SK-N-SH (cell line): ENCODE results near the gene PIP5KL1. TPM values are rescaled to one million over a fixed set of nuclear protein-coding genes. Genes with fewer than 3 reads are reported as not detected.

Experiments used
- CTCF ChIA-PET: fragments of 300-600, 350-600 bp; formaldehyde crosslinking; extraction: SDS; loops from one replicate; lab custom pipeline; 2021; lab: Yijun Ruan, JAX
- POLR2A ChIA-PET: fragments of 350-600 bp; sonication (Branson Sonifier 250); formaldehyde crosslinking; extraction: SDS; loops from one replicate; lab custom pipeline; 2020; ENCODE audit warnings: antibody characterized with exemption, inconsistent platforms; lab: Yijun Ruan, JAX
- DNase-seq: peaks from one replicate; pipeline ENCODE4 v3.0.0; 2012
- H2AFZ ChIP-seq: fragments of 200-600 bp; sonication (generic); 2 replicates; pipeline ENCODE4 v1.8.1; 2016; ENCODE audit warnings: antibody characterized with exemption, mild to moderate bottlenecking, low read depth
- H3F3A ChIP-seq: fragments of 200-600 bp; sonication (generic); replicated peaks from 2 replicates; pipeline ENCODE3; 2016; ENCODE audit warnings: antibody characterized with exemption, mild to moderate bottlenecking; ENCODE audit not compliant: insufficient read depth
- H3K27ac ChIP-seq, 2 experiments: fragments of 200-500 bp in 1 of 2; fragments of 200-600 bp in 1 of 2; sonication (Bioruptor generic) in 1 of 2; sonication (generic), shearing (Covaris generic) in 1 of 2; 2 replicates each; pipeline versions ENCODE4 v1.5.1 to v1.6.1; 2014 to 2016; ENCODE audit warnings: low read depth in 2 of 2, inconsistent platforms in 1 of 2, low read length in 1 of 2, mild to moderate bottlenecking in 1 of 2, mixed read lengths in 1 of 2
- H3K27me3 ChIP-seq: fragments of 200-600 bp; sonication (generic), shearing (Covaris generic); 2 replicates; pipeline ENCODE4 v1.6.1; 2016; ENCODE audit warnings: mixed run types; ENCODE audit not compliant: insufficient read depth
- H3K36me3 ChIP-seq, 2 experiments: fragments of 200-500 bp in 1 of 2; fragments of 200-600 bp in 1 of 2; sonication (Bioruptor generic) in 1 of 2; sonication (generic) in 1 of 2; replicated peaks in 1 of 2; 2 replicates each; pipeline versions ENCODE3 to v1.5.1; 2014 to 2016; ENCODE audit warnings: low read length in 1 of 2, mild to moderate bottlenecking in 1 of 2; ENCODE audit not compliant: insufficient read depth in 2 of 2, control insufficient read depth in 1 of 2
- H3K4me1 ChIP-seq, 2 experiments: fragments of 200-500 bp in 1 of 2; fragments of 200-600 bp in 1 of 2; sonication (Bioruptor generic) in 1 of 2; sonication (generic), shearing (Covaris generic) in 1 of 2; 2 replicates each; pipeline versions ENCODE4 v1.5.1 to v1.6.1; 2014 to 2016; ENCODE audit warnings: low read depth in 1 of 2, low read length in 1 of 2, mixed run types in 1 of 2; ENCODE audit not compliant: insufficient read depth in 2 of 2, control insufficient read depth in 1 of 2
- H3K4me2 ChIP-seq: fragments of 200-600 bp; sonication (generic), shearing (Covaris generic); 2 replicates; pipeline ENCODE4 v1.6.1; 2017; ENCODE audit warnings: mixed run types
- H3K4me3 ChIP-seq, 2 experiments: fragments of 200-500 bp in 1 of 2; fragments of 200-600 bp in 1 of 2; sonication (Bioruptor generic) in 1 of 2; sonication (generic), shearing (Covaris generic) in 1 of 2; 2 replicates each; pipeline versions ENCODE4 v1.5.1 to v1.8.1; 2014 to 2016; ENCODE audit warnings: low read depth in 2 of 2, inconsistent platforms in 1 of 2, low read length in 1 of 2, mild to moderate bottlenecking in 1 of 2, mixed read lengths in 1 of 2, moderate library complexity in 1 of 2
- H3K79me2 ChIP-seq: fragments of 200-600 bp; sonication (generic); 2 replicates; pipeline ENCODE4 v1.8.1; 2017; ENCODE audit warnings: mild to moderate bottlenecking; ENCODE audit not compliant: insufficient read depth
- H3K9ac ChIP-seq: fragments of 200-600 bp; sonication (generic); 2 replicates; pipeline ENCODE4 v1.6.1; 2017; ENCODE audit warnings: mixed run types
- H3K9me2 ChIP-seq: fragments of 200-600 bp; sonication (generic); 2 replicates; pipeline ENCODE4 v1.6.1; 2017; ENCODE audit warnings: mixed run types
- H3K9me3 ChIP-seq: fragments of 200-600 bp; sonication (generic); 2 replicates; pipeline ENCODE4 v1.6.1; 2017; ENCODE audit warnings: mixed run types, mild to moderate bottlenecking, moderate library complexity
- H4K20me1 ChIP-seq: fragments of 200-600 bp; sonication (generic); 2 replicates; pipeline ENCODE4 v1.6.1; 2017; ENCODE audit warnings: mild to moderate bottlenecking, mixed run types; ENCODE audit not compliant: insufficient read depth
- CTCF ChIP-seq: fragments of 200-600 bp; sonication (generic); IDR thresholded peaks from 2 replicates; pipeline ENCODE4 v1.6.1; 2017; ENCODE audit warnings: antibody characterized with exemption, mild to moderate bottlenecking, moderate library complexity
- ELF1 ChIP-seq: IDR thresholded peaks from 2 replicates; pipeline ENCODE4 v1.4.0; 2012
- EP300 ChIP-seq, 2 experiments: IDR thresholded peaks; 2 replicates each; pipeline versions ENCODE4 v1.4.0 to v1.6.1; 2012; ENCODE audit warnings: borderline replicate concordance in 1 of 2, low read depth in 1 of 2, low read length in 1 of 2
- EZH2phosphoT487 ChIP-seq: fragments of 200-600 bp; sonication (generic); IDR thresholded peaks from 2 replicates; pipeline ENCODE4 v1.6.1; 2017; ENCODE audit warnings: low read depth, mixed run types, mild to moderate bottlenecking, antibody characterized with exemption, moderate library complexity, borderline replicate concordance
- GATA2 ChIP-seq: sonication (generic); formaldehyde crosslinking; IDR thresholded peaks from 2 replicates; pipeline ENCODE4 v1.5.0; 2020; ENCODE audit warnings: mild to moderate bottlenecking, missing genetic modification reagents
- IRF3 ChIP-seq: fragments of 150-350 bp; IDR thresholded peaks from 2 replicates; pipeline ENCODE4 v1.6.1; 2016; ENCODE audit warnings: mild to moderate bottlenecking, low read depth, low read length
- JUND ChIP-seq: IDR thresholded peaks from 2 replicates; pipeline ENCODE4 v1.4.0; 2012
- MEF2A ChIP-seq: IDR thresholded peaks from 2 replicates; pipeline ENCODE4 v1.4.0; 2012; ENCODE audit warnings: low read depth, borderline replicate concordance
- NFIC ChIP-seq: IDR thresholded peaks from 2 replicates; pipeline ENCODE4 v1.4.0; 2012; ENCODE audit warnings: borderline replicate concordance
- POLR2AphosphoS5 ChIP-seq: IDR thresholded peaks from 2 replicates; pipeline ENCODE4 v1.6.1; 2012; ENCODE audit warnings: low read depth, low read length
- REST ChIP-seq: IDR thresholded peaks from 2 replicates; pipeline ENCODE4 v1.6.1; 2012; ENCODE audit warnings: mild to moderate bottlenecking, low read depth, low read length, moderate library complexity
- RXRA ChIP-seq: IDR thresholded peaks from 2 replicates; pipeline ENCODE4 v1.4.0; 2012; ENCODE audit warnings: low read depth, mild to moderate bottlenecking, borderline replicate concordance
- SMC3 ChIP-seq: IDR thresholded peaks from 2 replicates; pipeline ENCODE4 v1.6.1; 2012; ENCODE audit warnings: low read depth, low read length, improper control_type of control experiment
- TAF1 ChIP-seq: IDR thresholded peaks from 2 replicates; pipeline ENCODE4 v1.6.1; 2012; ENCODE audit warnings: low read depth, mild to moderate bottlenecking, low read length, moderate library complexity, borderline replicate concordance
- TCF12 ChIP-seq: IDR thresholded peaks from 2 replicates; pipeline ENCODE4 v1.4.0; 2012
- TEAD4 ChIP-seq: IDR thresholded peaks from 2 replicates; pipeline ENCODE4 v1.4.0; 2012; ENCODE audit warnings: mild to moderate bottlenecking, borderline replicate concordance; ENCODE audit not compliant: insufficient read depth
- YY1 ChIP-seq: IDR thresholded peaks from 2 replicates; pipeline ENCODE4 v1.4.0; 2012; ENCODE audit warnings: low read depth, mild to moderate bottlenecking
- WGBS: methylation state at CpG from one replicate; pipeline ENCODE4 v1.1.6; 2017; ENCODE audit warnings: low lambda C conversion rate; 5-methylcytosine and 5-hydroxymethylcytosine counted together
- polyA plus RNA-seq, 3 experiments: library from polyadenylated mRNA; depleted of rRNA; stranded (reverse); fragments of >200 nt; gene quantifications; 2 replicates each; pipeline ENCODE4 v1.2.3, GENCODE V29; 2012

PIP5KL1 gene
- polyA plus RNA-seq, 1 of the 3 experiments (the other 2 are of a cell fraction): 4.0 TPM

- Histone ChIP-seq H3K27ac (no peak overlapping the region), H3K79me2 (peaks cover 77% of the 10 kb centered on the region), H3F3A (peaks cover 5% of the 10 kb centered on the region), H3K4me1 (peaks cover 21 to 59% of the 10 kb centered on the region in 2 experiments), H3K27me3 (no peaks in the 10 kb centered on the region), H3K4me2 (no peak overlapping the region), H3K4me3 (no peak overlapping the region), H3K9me2 (no peaks in the 10 kb centered on the region), H4K20me1 (peaks cover 27% of the 10 kb centered on the region), H3K9me3 (no peaks in the 10 kb centered on the region), H3K36me3 (no peaks in the 10 kb centered on the region), H3K9ac (no peak overlapping the region), H2AFZ (no peak overlapping the region)
- TF ChIP-seq TAF1 (no peak), REST (no peak), JUND (no peak), RXRA (no peak), CTCF (no peak), ELF1 (no peak), NFIC (no peak), YY1 (no peak), SMC3 (no peak), MEF2A (no peak), EP300 (IDR thresholded peaks at IDR 0.05; ENCODE audit: borderline replicate concordance in 1 of 2, low read depth in 1 of 2, low read length in 1 of 2) (no peak), EZH2phosphoT487 (no peak), TCF12 (no peak), IRF3 (no peak), TEAD4 (no peak), GATA2 (no peak), POLR2AphosphoS5 (no peak)
- POLR2A ChIA-PET: no interaction called here
- 91% methylated on average over 4 of the region's 4 CpGs for WGBS
- CTCF ChIA-PET: interaction anchor here (6.2 kb wide), 2 partner anchors 16 to 76 kb away, joined by 30 to 55 read pairs; no protein-coding TSS in a partner anchor
- no peak for DNase-seq
Measured at GRCh38 chr9:127959398-127959797, 28.8 kb upstream of the PIP5KL1 start.
